Endothelial cell of umbilical vein (primary cell): ENCODE data around the gene MYBPC1. TPM values are rescaled to one million over a fixed set of nuclear protein-coding genes. Genes with fewer than 3 reads are reported as not detected.

Experiments used
- BruUV-seq: library from RNA; stranded (reverse); fragments of 400-500 nt; replicated peaks from 2 replicates; lab custom pipeline; 2021; lab: Mats Ljungman, UMichigan
- CTCF ChIA-PET: fragments of 300-600, 350-600 bp; sonication (Branson Sonifier 250); formaldehyde crosslinking; loops from one replicate; lab custom pipeline; 2021; ENCODE audit warnings: antibody characterized with exemption, inconsistent platforms; lab: Charles Lee
- POLR2A ChIA-PET: fragments of 300-600, 350-600 bp; sonication (Branson Sonifier 250); formaldehyde crosslinking; loops from one replicate; lab custom pipeline; 2021; ENCODE audit warnings: antibody characterized with exemption, inconsistent platforms; lab: Charles Lee
- DNase-seq: peaks from one replicate; pipeline ENCODE4 v3.0.0-alpha.2; 2011; ENCODE audit warnings: low read depth, low spot score
- FAIRE-seq: peaks from 2 replicates; lab custom pipeline; 2011; peaks lifted over from hg19 to GRCh38; lab: Jason Lieb, UNC
- H2AFZ ChIP-seq: 2 replicates; pipeline ENCODE4 v1.6.0; 2012; ENCODE audit warnings: low read depth, low read length, control low read depth, inconsistent platforms
- H3K27ac ChIP-seq: 2 replicates; pipeline ENCODE4 v1.5.1; 2011; ENCODE audit warnings: low read depth, mild to moderate bottlenecking, control low read depth, low read length, moderate library complexity; ENCODE audit not compliant: insufficient read depth
- H3K27me3 ChIP-seq, 2 experiments: 2 replicates each; pipeline versions ENCODE4 v1.6.0 to v1.6.1; 2011; ENCODE audit warnings: low read length in 2 of 2, mixed read lengths in 1 of 2; ENCODE audit not compliant: control insufficient read depth in 2 of 2, insufficient read depth in 2 of 2
- H3K36me3 ChIP-seq, 2 experiments: 2 replicates in 1 of 2; 3 replicates in 1 of 2; pipeline ENCODE4 v1.5.1; 2011; ENCODE audit warnings: low read length in 2 of 2, mild to moderate bottlenecking in 1 of 2, moderate library complexity in 1 of 2; ENCODE audit not compliant: control insufficient read depth in 2 of 2, insufficient read depth in 2 of 2; ENCODE audit errors: extremely low read depth in 1 of 2
- H3K4me1 ChIP-seq: 3 replicates; pipeline ENCODE4 v1.5.1; 2011; ENCODE audit warnings: mild to moderate bottlenecking, low read length; ENCODE audit not compliant: control insufficient read depth, insufficient read depth; ENCODE audit errors: extremely low read depth
- H3K4me2 ChIP-seq: 2 replicates; pipeline ENCODE4 v1.6.1; 2011; ENCODE audit warnings: low read length, control low read depth, mixed read lengths; ENCODE audit not compliant: insufficient read depth
- H3K4me3 ChIP-seq, 3 experiments: fragments of 200-600 bp in 1 of 3; sonication (generic), shearing (Covaris generic) in 1 of 3; replicated peaks in 1 of 3; 2 replicates each; pipeline ENCODE4 v1.5.1; 2011 to 2016; ENCODE audit warnings: control low read depth in 3 of 3, low read length in 3 of 3, mild to moderate bottlenecking in 2 of 3, inconsistent platforms in 1 of 3, low read depth in 1 of 3, moderate library complexity in 1 of 3; ENCODE audit not compliant: insufficient read depth in 1 of 3
- H3K79me2 ChIP-seq: 2 replicates; pipeline ENCODE4 v1.6.0; 2012; ENCODE audit warnings: low read length, inconsistent platforms; ENCODE audit not compliant: control insufficient read depth, insufficient read depth
- H3K9ac ChIP-seq: replicated peaks from 2 replicates; pipeline ENCODE3; 2011; ENCODE audit warnings: low read length, control low read depth; ENCODE audit not compliant: insufficient read depth; ENCODE audit errors: extremely low read depth
- H3K9me1 ChIP-seq: replicated peaks from 3 replicates; pipeline ENCODE4 v1.6.0; 2011; ENCODE audit warnings: mild to moderate bottlenecking, low read length; ENCODE audit not compliant: control insufficient read depth, insufficient read depth; ENCODE audit errors: extremely low read depth
- H3K9me3 ChIP-seq: replicated peaks from 2 replicates; pipeline ENCODE4 v1.5.1; 2012; ENCODE audit warnings: low read length, inconsistent platforms; ENCODE audit not compliant: control insufficient read depth, insufficient read depth
- H4K20me1 ChIP-seq: replicated peaks from 2 replicates; pipeline ENCODE3; 2011; ENCODE audit warnings: mild to moderate bottlenecking, low read length; ENCODE audit not compliant: control insufficient read depth, insufficient read depth; ENCODE audit errors: extremely low read depth
- EZH2 ChIP-seq: IDR thresholded peaks from 2 replicates; pipeline ENCODE4 v1.6.1; 2012; ENCODE audit warnings: borderline replicate concordance, low read depth, mild to moderate bottlenecking, moderate library complexity, low read length, inconsistent platforms; ENCODE audit not compliant: severe bottlenecking
- FOS ChIP-seq: IDR thresholded peaks from 2 replicates; pipeline ENCODE4 v1.6.1; 2011; ENCODE audit warnings: mild to moderate bottlenecking, low read length, moderate library complexity, borderline replicate concordance; ENCODE audit not compliant: insufficient read depth
- GATA2 ChIP-seq: IDR thresholded peaks from 2 replicates; pipeline ENCODE4 v1.7.0; 2011; ENCODE audit warnings: low read depth, mild to moderate bottlenecking, moderate library complexity, mixed read lengths, low read length; ENCODE audit not compliant: insufficient read length, insufficient read depth
- JUN ChIP-seq: IDR thresholded peaks from 2 replicates; pipeline ENCODE4 v1.6.1; 2011; ENCODE audit warnings: borderline replicate concordance, low read depth; ENCODE audit not compliant: insufficient read length, insufficient read depth
- MAX ChIP-seq: IDR thresholded peaks from 2 replicates; pipeline ENCODE4 v1.6.1; 2011; ENCODE audit not compliant: insufficient read depth, insufficient read length
- MYC ChIP-seq: IDR thresholded peaks from one replicate; pipeline ENCODE4 v1.6.1; 2011; ENCODE audit warnings: mild to moderate bottlenecking, low read depth, low read length
- POLR2A ChIP-seq: IDR thresholded peaks from 2 replicates; pipeline ENCODE4 v1.6.1; 2012; ENCODE audit warnings: low read depth, mild to moderate bottlenecking, control low read depth, low read length
- POLR2AphosphoS5 ChIP-seq: IDR thresholded peaks from 2 replicates; pipeline ENCODE4 v1.6.1; 2012; ENCODE audit warnings: low read depth, mild to moderate bottlenecking, control low read depth, low read length, moderate library complexity; ENCODE audit not compliant: insufficient read depth
- dilution Hi-C: fragments of 300-500 bp; cut with MboI; formaldehyde crosslinking; loops from one replicate; pipeline ENCODE4 v1.15.0; 2019; ENCODE audit warnings: low sequenced_read_pairs; ENCODE audit not compliant: extremely low pct_ligation_motif_present
- intact Hi-C: fragments of 100-400 bp; cut with micrococcal nuclease; formaldehyde crosslinking; loops from one replicate; pipeline ENCODE4 v1.10.0; 2022
- polyA plus RNA-seq, 4 experiments: library from polyadenylated mRNA; depleted of rRNA in 3 of 4; stranded (reverse) in 3 of 4; unstranded in 1 of 4; fragments of >200 nt; gene quantifications; 2 replicates each; pipeline versions ENCODE4 v1.2.1 to v1.2.3, GENCODE V29; 2011 to 2012; ENCODE audit warnings: missing spikeins in 1 of 4
- total RNA-seq: library from RNA; stranded (reverse); gene quantifications from 2 replicates; pipeline ENCODE4 v1.2.3, GENCODE V29; 2021
- TF ChIP-seq, protein P1 (sequence below), 2 donors: IDR thresholded peaks; 1 replicate in 1 of 2; 2 replicates in 1 of 2; pipeline ENCODE4 v1.5.1; 2011; ENCODE audit warnings: low read length in 2 of 2, mild to moderate bottlenecking in 2 of 2, moderate library complexity in 2 of 2, control low read depth in 1 of 2, inconsistent platforms in 1 of 2, low read depth in 1 of 2; ENCODE audit not compliant: insufficient read depth in 1 of 2; ENCODE audit errors: extremely low read depth in 1 of 2

Gene MYBPC1
- total and polyA plus RNA-seq, 2 donors (not counting 3 experiments of a cell fraction or from before 2014, with no cell fraction given), result not detected

- CTCF ChIA-PET, result no interaction called here
- Histone ChIP-seq H3K27me3 (peaks cover 0 to 2% of the 10 kb centered on the region in 2 experiments), H3K9me3 (no peaks in the 10 kb centered on the region), H2AFZ (no peak overlapping the region), H3K36me3 (no peaks in the 10 kb centered on the region), H3K79me2 (no peaks in the 10 kb centered on the region), H3K4me3 (no peak overlapping the region), H3K4me1 (no peaks in the 10 kb centered on the region), H3K9ac (no peak overlapping the region), H3K4me2 (no peak overlapping the region), H3K27ac (no peak overlapping the region), H3K9me1 (no peaks in the 10 kb centered on the region), H4K20me1 (no peaks in the 10 kb centered on the region)
- no TSS peak for BruUV-seq
- TF ChIP-seq MAX (no peak), MYC (no peak), EZH2 (no peak), POLR2A (no peak), GATA2 (no peak)
- TF ChIP-seq, protein P1, sequence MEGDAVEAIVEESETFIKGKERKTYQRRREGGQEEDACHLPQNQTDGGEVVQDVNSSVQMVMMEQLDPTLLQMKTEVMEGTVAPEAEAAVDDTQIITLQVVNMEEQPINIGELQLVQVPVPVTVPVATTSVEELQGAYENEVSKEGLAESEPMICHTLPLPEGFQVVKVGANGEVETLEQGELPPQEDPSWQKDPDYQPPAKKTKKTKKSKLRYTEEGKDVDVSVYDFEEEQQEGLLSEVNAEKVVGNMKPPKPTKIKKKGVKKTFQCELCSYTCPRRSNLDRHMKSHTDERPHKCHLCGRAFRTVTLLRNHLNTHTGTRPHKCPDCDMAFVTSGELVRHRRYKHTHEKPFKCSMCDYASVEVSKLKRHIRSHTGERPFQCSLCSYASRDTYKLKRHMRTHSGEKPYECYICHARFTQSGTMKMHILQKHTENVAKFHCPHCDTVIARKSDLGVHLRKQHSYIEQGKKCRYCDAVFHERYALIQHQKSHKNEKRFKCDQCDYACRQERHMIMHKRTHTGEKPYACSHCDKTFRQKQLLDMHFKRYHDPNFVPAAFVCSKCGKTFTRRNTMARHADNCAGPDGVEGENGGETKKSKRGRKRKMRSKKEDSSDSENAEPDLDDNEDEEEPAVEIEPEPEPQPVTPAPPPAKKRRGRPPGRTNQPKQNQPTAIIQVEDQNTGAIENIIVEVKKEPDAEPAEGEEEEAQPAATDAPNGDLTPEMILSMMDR (IDR thresholded peaks at IDR 0.05; ENCODE audit: extremely low read depth in 1 of 2, insufficient read depth in 1 of 2, low read depth in 1 of 2, low read length in 2 of 2), result no peak
- dilution Hi-C loops (no loop called here), intact Hi-C loops (no loop called here)
- DNase-seq (no peak), FAIRE-seq (no peak)
- POLR2A ChIA-PET, result no interaction called here
Measured at GRCh38 chr12:101620762-101621133, 26.0 kb downstream of the MYBPC1 start.

DNA sequence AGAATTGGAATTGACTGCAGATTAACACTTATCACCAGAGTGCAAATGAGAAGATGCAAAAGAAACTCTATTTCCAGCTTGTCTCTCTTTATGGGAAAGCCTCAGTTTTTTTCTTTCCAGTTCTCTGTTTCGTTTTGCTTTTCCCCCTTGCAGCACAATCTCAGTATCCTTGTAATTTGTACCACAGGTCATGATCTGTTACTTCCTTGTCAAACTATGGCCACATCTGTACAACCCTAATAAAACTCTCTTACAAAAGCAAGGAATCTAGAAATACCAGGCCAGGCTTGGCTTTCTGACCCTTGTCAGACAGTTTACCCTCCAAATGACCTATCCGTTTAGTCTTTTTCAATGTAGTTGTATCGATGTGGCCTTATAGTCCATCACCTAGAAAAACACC is 33.9 kb downstream of the MYBPC1 start:
- DNase-seq (no peak), FAIRE-seq (no peak)
- H3K27me3 ChIP-seq, result no peaks in the 10 kb centered on the region
- intact Hi-C loops (no loop called here), dilution Hi-C loops (no loop called here)
- no peak overlapping the region for H3K9ac ChIP-seq
- no peak overlapping the region for H3K4me3 ChIP-seq
- H3K9me1 ChIP-seq, result no peaks in the 10 kb centered on the region
- no peak overlapping the region for H2AFZ ChIP-seq
- CTCF ChIA-PET, result no interaction called here
- no peak overlapping the region for H3K4me2 ChIP-seq
- no peaks in the 10 kb centered on the region for H3K4me1 ChIP-seq
- BruUV-seq, result no TSS peak
- no peaks in the 10 kb centered on the region for H3K9me3 ChIP-seq
- H3K27ac ChIP-seq, result no peak overlapping the region
- no peaks in the 10 kb centered on the region for H4K20me1 ChIP-seq
- POLR2A ChIA-PET, result no interaction called here
- H3K79me2 ChIP-seq, result no peaks in the 10 kb centered on the region
- TF ChIP-seq JUN, result no peak
- no peak for TF ChIP-seq POLR2A
- no peak for TF ChIP-seq POLR2AphosphoS5
- TF ChIP-seq FOS, result no peak
- TF ChIP-seq, protein P1 (IDR thresholded peaks at IDR 0.05; ENCODE audit: extremely low read depth in 1 of 2, insufficient read depth in 1 of 2, low read depth in 1 of 2, low read length in 2 of 2), result no peak
- TF ChIP-seq GATA2, result no peak
- TF ChIP-seq EZH2, result no peak
- no peak for TF ChIP-seq MYC
- no peak for TF ChIP-seq MAX
- no peaks in the 10 kb centered on the region for H3K36me3 ChIP-seq
